Sigmoid colon (tissue), 3 donors: ENCODE data around the gene KLHL35.

Source experiments
- POLR2A ChIP-seq, 2 donors: fragments of 450-650 bp; IDR thresholded peaks; one replicate each; pipeline ENCODE4 v1.6.1; 2016; ENCODE audit warnings: antibody characterized with exemption in 2 of 2, mild to moderate bottlenecking in 2 of 2, moderate library complexity in 2 of 2
- TF ChIP-seq, protein P1 (sequence below), 4 experiments: fragments of 450-650 bp in 3 of 4; fragments of 200-600 bp in 1 of 4; IDR thresholded peaks; one replicate each; pipeline ENCODE4 v1.5.1; 2016 to 2019; ENCODE audit warnings: antibody characterized with exemption in 4 of 4, mild to moderate bottlenecking in 3 of 4, moderate library complexity in 2 of 4

DNA sequence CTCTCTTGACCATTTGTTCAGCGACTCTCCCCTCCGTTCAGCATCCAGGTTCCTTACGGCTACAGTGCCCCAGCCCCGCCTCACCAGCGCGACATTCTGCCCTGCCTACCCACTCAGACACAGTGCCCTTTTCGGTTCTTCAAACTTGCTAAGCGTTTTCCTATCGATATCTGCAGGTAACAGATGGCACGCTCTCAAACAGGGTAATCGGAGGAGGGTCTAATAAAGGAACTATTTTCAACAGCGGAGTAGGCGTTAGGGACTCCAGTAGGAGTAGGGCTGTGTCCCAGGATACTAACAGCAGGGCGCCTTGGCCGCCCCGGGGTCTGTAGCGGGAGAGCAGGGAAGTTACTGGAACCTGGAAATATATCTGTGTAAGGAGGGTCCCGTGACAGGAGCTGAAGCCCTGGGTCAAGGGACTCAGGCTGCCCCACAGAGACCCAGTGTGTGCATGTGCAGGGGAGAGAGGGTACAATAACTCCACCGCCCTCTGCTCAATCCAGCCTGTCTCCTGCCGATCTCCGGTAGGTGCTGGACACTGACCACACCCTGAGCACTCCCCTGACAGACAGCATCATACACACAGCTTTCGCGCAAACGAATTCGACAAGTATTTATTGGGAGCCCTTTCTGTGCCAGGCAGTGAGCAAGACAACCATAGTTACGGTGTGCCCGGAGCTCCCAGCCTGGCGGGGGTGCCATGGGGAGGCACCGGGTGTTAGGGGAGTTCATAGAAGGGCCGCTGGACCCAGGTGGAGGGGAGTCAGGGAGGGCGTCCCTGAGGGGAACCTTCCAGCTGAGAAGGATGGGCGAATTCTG lies 2.1 kb downstream of the KLHL35 start:
- TF ChIP-seq, protein P1, sequence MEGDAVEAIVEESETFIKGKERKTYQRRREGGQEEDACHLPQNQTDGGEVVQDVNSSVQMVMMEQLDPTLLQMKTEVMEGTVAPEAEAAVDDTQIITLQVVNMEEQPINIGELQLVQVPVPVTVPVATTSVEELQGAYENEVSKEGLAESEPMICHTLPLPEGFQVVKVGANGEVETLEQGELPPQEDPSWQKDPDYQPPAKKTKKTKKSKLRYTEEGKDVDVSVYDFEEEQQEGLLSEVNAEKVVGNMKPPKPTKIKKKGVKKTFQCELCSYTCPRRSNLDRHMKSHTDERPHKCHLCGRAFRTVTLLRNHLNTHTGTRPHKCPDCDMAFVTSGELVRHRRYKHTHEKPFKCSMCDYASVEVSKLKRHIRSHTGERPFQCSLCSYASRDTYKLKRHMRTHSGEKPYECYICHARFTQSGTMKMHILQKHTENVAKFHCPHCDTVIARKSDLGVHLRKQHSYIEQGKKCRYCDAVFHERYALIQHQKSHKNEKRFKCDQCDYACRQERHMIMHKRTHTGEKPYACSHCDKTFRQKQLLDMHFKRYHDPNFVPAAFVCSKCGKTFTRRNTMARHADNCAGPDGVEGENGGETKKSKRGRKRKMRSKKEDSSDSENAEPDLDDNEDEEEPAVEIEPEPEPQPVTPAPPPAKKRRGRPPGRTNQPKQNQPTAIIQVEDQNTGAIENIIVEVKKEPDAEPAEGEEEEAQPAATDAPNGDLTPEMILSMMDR (IDR thresholded peaks at IDR 0.05), result no peak
- no peak for TF ChIP-seq POLR2A (IDR thresholded peaks at IDR 0.05)
